ENCODE results near the gene FAM229B. TPM values are rescaled to one million over a fixed set of nuclear protein-coding genes. Genes with fewer than 3 reads are reported as not detected.
"Not testable (repeated sequence)": the region's sequence is repeated elsewhere in the genome, so short reads cannot be mapped to it uniquely, and the experiment has no call there.

Gene FAM229B
- total and polyA plus RNA-seq, 3 experiments from 2014 or later: 5.5 to 8.7 (median 7.2) TPM

- no peak overlapping the region for H3K4me3 ChIP-seq (ENCODE audit: low read length)
- peaks cover 4 to 61% (median 7%) of the 10 kb centered on the region in 3 donors for H3K36me3 Mint-ChIP-seq
- H3K4me1 ChIP-seq (ENCODE audit: insufficient read depth, low read length): peaks cover 5% of the 10 kb centered on the region
- H3K4me1 Mint-ChIP-seq: peaks cover 8 to 9% (median 9%) of the 10 kb centered on the region in 3 donors
- H3K27me3 Mint-ChIP-seq: no peaks in the 10 kb centered on the region
- no peak overlapping the region for H3K27ac Mint-ChIP-seq
- no peak for DNase-seq
- H3K9me3 ChIP-seq (ENCODE audit: low read length): no peaks in the 10 kb centered on the region
- peaks cover 17% of the 10 kb centered on the region for H3K36me3 ChIP-seq (ENCODE audit: insufficient read depth, low read length)
- ChIA-PET CTCF (no interaction called here), POLR2A (no interaction called here)
- H3K4me3 Mint-ChIP-seq: no peak overlapping the region
- H3K27me3 ChIP-seq (ENCODE audit: insufficient read depth, low read length, poor library complexity, severe bottlenecking): no peaks in the 10 kb centered on the region
- H3K9me3 Mint-ChIP-seq: no peaks in the 10 kb centered on the region
- H3K27ac ChIP-seq (ENCODE audit: low read depth, low read length): no peak overlapping the region
Measured at GRCh38 chr6:112081569-112081968, 5.8 kb upstream of the FAM229B start.

- ChIA-PET POLR2A (no interaction called here), CTCF (interaction anchor here (1.8 to 2.2 kb wide), 2 partner anchors 46 to 78 kb away, joined by 4 to 14 read pairs; no protein-coding TSS in a partner anchor)
- no peak for DNase-seq
- Histone ChIP-seq H3K36me3 (ENCODE audit: insufficient read depth, low read length) (peaks cover 4% of the 10 kb centered on the region), H3K27me3 (ENCODE audit: insufficient read depth, low read length, poor library complexity, severe bottlenecking) (peaks cover 8% of the 10 kb centered on the region), H3K9me3 (ENCODE audit: low read length) (no peaks in the 10 kb centered on the region), H3K4me1 (ENCODE audit: insufficient read depth, low read length) (peaks cover 10% of the 10 kb centered on the region), H3K27ac (ENCODE audit: low read depth, low read length) (no peak overlapping the region), H3K4me3 (ENCODE audit: low read length) (no peak overlapping the region)
- H3K4me3 Mint-ChIP-seq: peak overlapping the region in 5 of 7 donors; percentile 43 to 74 (median 60)
- H3K9me3 Mint-ChIP-seq: no peaks in the 10 kb centered on the region
- H3K36me3 Mint-ChIP-seq: peaks cover 0 to 34% (median 2%) of the 10 kb centered on the region in 3 donors
- H3K4me1 Mint-ChIP-seq: peaks cover 8 to 13% (median 9%) of the 10 kb centered on the region in 3 donors
- peaks cover 0 to 19% of the 10 kb centered on the region in 2 donors for H3K27me3 Mint-ChIP-seq
- peak overlapping the region in 5 of 8 donors; percentile 8 to 48 (median 33) for H3K27ac Mint-ChIP-seq
Measured at GRCh38 chr6:112085286-112086065, 1.9 kb upstream of the FAM229B start.

GRCh38 chr6:112086744-112087135, 651 bp upstream of the FAM229B start:
- Histone ChIP-seq H3K27me3 (ENCODE audit: insufficient read depth, low read length, poor library complexity, severe bottlenecking) (peaks cover 14% of the 10 kb centered on the region), H3K9me3 (ENCODE audit: low read length) (no peaks in the 10 kb centered on the region), H3K36me3 (ENCODE audit: insufficient read depth, low read length) (peaks cover 4% of the 10 kb centered on the region), H3K27ac (ENCODE audit: low read depth, low read length) (peak overlapping the region; percentile 92), H3K4me1 (ENCODE audit: insufficient read depth, low read length) (peaks cover 10% of the 10 kb centered on the region), H3K4me3 (ENCODE audit: low read length) (peak overlapping the region; percentile 89)
- Mint-ChIP-seq H3K27me3 (peaks cover 4 to 29% of the 10 kb centered on the region in 2 donors), H3K36me3 (peaks cover 0 to 26% (median 2%) of the 10 kb centered on the region in 3 donors), H3K27ac (no peak overlapping the region), H3K4me3 (no peak overlapping the region), H3K9me3 (peaks cover 0 to 1% (median 0%) of the 10 kb centered on the region in 5 donors), H3K4me1 (peaks cover 8 to 13% (median 9%) of the 10 kb centered on the region in 3 donors)
- ChIA-PET CTCF (interaction anchor here (0.7 to 2.2 kb wide), 8 partner anchors 9 to 828 kb away, joined by 3 to 14 read pairs (median 4); a partner anchor contains a TSS), POLR2A (interaction anchor here (0.6 to 1.3 kb wide), 3 partner anchors 8 to 1271 kb away, joined by 4 to 6 read pairs (median 5); partner anchors contain the start of gene CDK19)
- no peak for DNase-seq

GRCh38 chr6:112087916-112088315, 525 bp downstream of the FAM229B start:
- no peak for DNase-seq
- peak overlapping the region; percentile 92 for H3K27ac ChIP-seq (ENCODE audit: low read depth, low read length)
- peaks cover 0 to 17% (median 2%) of the 10 kb centered on the region in 3 donors for H3K36me3 Mint-ChIP-seq
- H3K27me3 Mint-ChIP-seq: peaks cover 4 to 37% of the 10 kb centered on the region in 2 donors
- H3K4me3 Mint-ChIP-seq: no peak overlapping the region
- ChIA-PET POLR2A (interaction anchor here (0.9 to 1.1 kb wide), 2 partner anchors 605 to 829 kb away, joined by 3 to 5 read pairs; partner anchors contain the start of gene REV3L), CTCF (interaction anchor here (1.1 to 2.2 kb wide), 3 partner anchors 8 to 829 kb away, joined by 3 to 14 read pairs (median 6); a partner anchor contains a TSS)
- H3K27me3 ChIP-seq (ENCODE audit: insufficient read depth, low read length, poor library complexity, severe bottlenecking): peaks cover 14% of the 10 kb centered on the region
- H3K4me1 Mint-ChIP-seq: peaks cover 8 to 13% (median 9%) of the 10 kb centered on the region in 3 donors
- H3K4me1 ChIP-seq (ENCODE audit: insufficient read depth, low read length): peaks cover 10% of the 10 kb centered on the region
- H3K4me3 ChIP-seq (ENCODE audit: low read length): peak overlapping the region; percentile 89
- H3K9me3 ChIP-seq (ENCODE audit: low read length): no peaks in the 10 kb centered on the region
- peaks cover 4% of the 10 kb centered on the region for H3K36me3 ChIP-seq (ENCODE audit: insufficient read depth, low read length)
- peaks cover 0 to 2% (median 0%) of the 10 kb centered on the region in 5 donors for H3K9me3 Mint-ChIP-seq
- H3K27ac Mint-ChIP-seq: no peak overlapping the region

GRCh38 chr6:112096901-112097300, 9.5 kb downstream of the FAM229B start:
- Mint-ChIP-seq H3K27me3 (peaks cover 0 to 15% of the 10 kb centered on the region in 2 donors), H3K4me3 (no peak overlapping the region), H3K36me3 (peaks cover 0 to 10% (median 5%) of the 10 kb centered on the region in 3 donors), H3K27ac (no peak overlapping the region), H3K4me1 (no peaks in the 10 kb centered on the region), H3K9me3 (no peaks in the 10 kb centered on the region)
- CTCF ChIA-PET: no interaction called here
- no peak overlapping the region for H3K4me3 ChIP-seq (ENCODE audit: low read length)
- no peaks in the 10 kb centered on the region for H3K27me3 ChIP-seq (ENCODE audit: insufficient read depth, low read length, poor library complexity, severe bottlenecking)
- no peaks in the 10 kb centered on the region for H3K9me3 ChIP-seq (ENCODE audit: low read length)
- no peak for DNase-seq
- no peak overlapping the region for H3K27ac ChIP-seq (ENCODE audit: low read depth, low read length)
- POLR2A ChIA-PET: no interaction called here
- no peaks in the 10 kb centered on the region for H3K4me1 ChIP-seq (ENCODE audit: insufficient read depth, low read length)
- no peaks in the 10 kb centered on the region for H3K36me3 ChIP-seq (ENCODE audit: insufficient read depth, low read length)

GRCh38 chr6:112100561-112100960, 13.2 kb downstream of the FAM229B start:
- H3K4me3 ChIP-seq (ENCODE audit: low read length): no peak overlapping the region
- peaks cover 2 to 4% of the 10 kb centered on the region in 2 donors for H3K27me3 Mint-ChIP-seq
- H3K9me3 ChIP-seq (ENCODE audit: low read length): no peaks in the 10 kb centered on the region
- H3K9me3 Mint-ChIP-seq: peaks cover 5 to 7% (median 5%) of the 10 kb centered on the region in 5 donors
- no peak overlapping the region for H3K27ac Mint-ChIP-seq
- no peaks in the 10 kb centered on the region for H3K27me3 ChIP-seq (ENCODE audit: insufficient read depth, low read length, poor library complexity, severe bottlenecking)
- H3K4me3 Mint-ChIP-seq: no peak overlapping the region
- H3K4me1 ChIP-seq (ENCODE audit: insufficient read depth, low read length): no peaks in the 10 kb centered on the region
- no peak for DNase-seq
- ChIA-PET POLR2A (no interaction called here), CTCF (interaction anchor here (1.5 kb wide), 1 partner anchor 13 kb away, joined by 3 read pairs; the partner anchor contains the start of genes FAM229B and TUBE1)
- H3K27ac ChIP-seq (ENCODE audit: low read depth, low read length): no peak overlapping the region
- no peaks in the 10 kb centered on the region for H3K36me3 ChIP-seq (ENCODE audit: insufficient read depth, low read length)
- no peaks in the 10 kb centered on the region for H3K4me1 Mint-ChIP-seq
- H3K36me3 Mint-ChIP-seq: peaks cover 7 to 10% (median 8%) of the 10 kb centered on the region in 3 donors

GRCh38 chr6:112106026-112106425, 18.6 kb downstream of the FAM229B start:
- H3K27me3 ChIP-seq (ENCODE audit: insufficient read depth, low read length, poor library complexity, severe bottlenecking); H3K4me3 ChIP-seq (ENCODE audit: low read length); POLR2A ChIA-PET; H3K4me1 ChIP-seq (ENCODE audit: insufficient read depth, low read length); H3K27ac ChIP-seq (ENCODE audit: low read depth, low read length); H3K4me1 Mint-ChIP-seq; H3K27me3 Mint-ChIP-seq; DNase-seq; H3K36me3 Mint-ChIP-seq; H3K36me3 ChIP-seq (ENCODE audit: insufficient read depth, low read length); H3K4me3 Mint-ChIP-seq; CTCF ChIA-PET; H3K27ac Mint-ChIP-seq; H3K9me3 Mint-ChIP-seq; H3K9me3 ChIP-seq (ENCODE audit: low read length): not testable (repeated sequence)

- Mint-ChIP-seq H3K36me3 (peaks cover 0 to 8% (median 2%) of the 10 kb centered on the region in 3 donors), H3K4me3 (no peak overlapping the region), H3K27ac (no peak overlapping the region), H3K9me3 (peaks cover 5 to 10% (median 6%) of the 10 kb centered on the region in 5 donors), H3K4me1 (no peaks in the 10 kb centered on the region), H3K27me3 (peaks cover 3 to 6% of the 10 kb centered on the region in 2 donors)
- no peak for DNase-seq
- Histone ChIP-seq H3K27me3 (ENCODE audit: insufficient read depth, low read length, poor library complexity, severe bottlenecking) (no peaks in the 10 kb centered on the region), H3K27ac (ENCODE audit: low read depth, low read length) (no peak overlapping the region), H3K9me3 (ENCODE audit: low read length) (no peaks in the 10 kb centered on the region), H3K36me3 (ENCODE audit: insufficient read depth, low read length) (no peaks in the 10 kb centered on the region), H3K4me3 (ENCODE audit: low read length) (no peak overlapping the region), H3K4me1 (ENCODE audit: insufficient read depth, low read length) (no peaks in the 10 kb centered on the region)
- POLR2A ChIA-PET: no interaction called here
- CTCF ChIA-PET: no interaction called here
Measured at GRCh38 chr6:112106562-112106961, 19.2 kb downstream of the FAM229B start.
